HG02623 (cell line): ENCODE measurements around the gene MS4A3.
"Not testable (repeated sequence)": the region's sequence is repeated elsewhere in the genome, so short reads cannot be mapped to it uniquely, and the experiment has no call there.

Source experiments
- ATAC-seq: cut with Tn5 transposase; IDR thresholded peaks from one replicate; pipeline ENCODE4 v1.9.1; 2021; ENCODE audit warnings: moderate library complexity; ENCODE audit not compliant: unreplicated experiment

MS4A3 gene

DNA sequence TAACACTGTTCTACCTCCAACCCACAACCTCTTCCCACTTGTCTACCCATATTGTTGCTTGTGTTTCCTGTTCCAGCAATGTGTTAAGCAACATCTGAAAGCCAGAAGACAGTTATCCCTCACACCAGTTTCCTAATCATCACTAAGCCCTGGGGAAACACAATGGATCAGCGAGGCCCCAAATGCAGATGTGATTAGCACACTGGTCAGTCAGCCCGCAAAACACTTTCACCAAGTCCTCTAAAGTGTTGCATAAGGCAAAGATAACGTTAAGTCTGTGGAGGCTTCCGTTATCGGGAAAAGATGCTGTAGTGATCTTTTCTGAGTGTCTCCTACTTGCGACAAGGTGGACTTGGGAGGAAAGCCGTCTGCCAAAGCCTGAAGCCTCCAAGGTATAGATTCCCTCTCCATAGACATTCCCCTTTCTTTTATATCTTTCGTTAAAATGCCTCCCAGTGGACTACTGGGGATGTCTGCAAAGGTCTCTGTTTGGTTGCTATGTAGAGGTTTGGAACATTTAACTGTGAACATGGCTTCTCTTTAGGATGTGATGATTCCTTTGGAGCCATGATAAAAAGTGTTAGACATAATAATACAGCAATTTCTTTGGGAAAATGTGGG, at the start of gene MS4A3:
Gene MS4A3 (plus strand): TSS at position 317 of the 621 bp plus-strand sequence. CDS start 4,496 bp downstream, outside the sequence.
- no peak for ATAC-seq

GRCh38 chr11:60016881-60017280, 39.6 kb upstream of the MS4A3 start, which contains the start of gene OOSP4B:
TSS of gene OOSP4B (plus strand) at chr11:60017181.
- ATAC-seq, result no peak

DNA sequence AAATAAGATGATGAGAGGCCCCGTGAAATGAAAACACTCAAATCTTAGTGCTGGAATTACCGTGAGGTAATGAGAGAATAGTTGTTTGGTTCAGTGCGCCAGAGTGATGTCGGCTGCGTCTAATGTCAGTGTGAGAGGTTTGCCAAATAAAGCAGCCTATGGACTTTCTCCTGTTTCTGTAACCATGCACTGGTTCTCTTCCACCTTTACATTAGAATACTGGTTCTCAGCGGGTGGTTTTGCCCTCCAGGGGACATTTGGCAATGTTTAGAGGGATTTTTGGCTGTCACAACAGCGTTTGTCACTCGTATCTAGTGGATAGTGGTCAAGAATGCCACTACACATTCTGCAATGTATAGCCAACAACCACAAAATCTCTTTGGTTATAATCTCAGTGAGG, 38.4 kb upstream of the MS4A3 start:
- no peak for ATAC-seq

- ATAC-seq, result not testable (repeated sequence)
Measured at GRCh38 chr11:60020376-60020775, 36.1 kb upstream of the MS4A3 start.

DNA sequence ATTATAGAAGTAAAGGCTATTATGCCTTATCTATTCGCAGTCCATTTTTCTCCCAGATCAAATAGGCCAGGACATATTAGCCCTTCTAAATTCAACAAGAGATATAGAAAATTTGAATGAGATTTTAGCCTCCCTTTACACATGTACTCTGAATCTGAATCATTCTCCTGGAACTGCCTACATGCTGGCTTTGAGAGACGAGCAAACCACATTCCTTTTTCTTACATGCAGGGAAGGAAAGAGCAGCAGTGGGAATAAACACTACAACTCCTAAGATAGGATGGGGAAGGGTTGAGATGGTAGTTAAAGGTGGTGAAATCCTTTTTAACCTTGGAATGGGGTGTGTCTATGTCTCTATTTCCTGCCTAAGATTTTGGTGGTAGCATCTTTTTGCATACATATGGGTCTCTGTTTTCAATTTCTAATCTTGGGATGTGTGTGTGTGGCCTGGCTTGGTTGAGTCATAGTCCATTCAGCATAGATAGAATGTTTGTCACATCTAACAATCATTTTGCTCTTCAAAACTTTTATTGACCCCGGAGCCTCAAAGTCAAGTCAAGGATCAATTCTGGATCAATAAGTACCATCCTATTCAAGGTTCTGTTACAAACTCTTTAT, 27.3 kb upstream of the MS4A3 start:
- ATAC-seq, result no peak

GRCh38 chr11:60040109-60040508, 16.4 kb upstream of the MS4A3 start, which contains the start of gene OOSP2:
TSS of gene OOSP2 (plus strand) at chr11:60040409. CDS start at chr11:60040460, 51 bp downstream.
- ATAC-seq, result no peak

DNA sequence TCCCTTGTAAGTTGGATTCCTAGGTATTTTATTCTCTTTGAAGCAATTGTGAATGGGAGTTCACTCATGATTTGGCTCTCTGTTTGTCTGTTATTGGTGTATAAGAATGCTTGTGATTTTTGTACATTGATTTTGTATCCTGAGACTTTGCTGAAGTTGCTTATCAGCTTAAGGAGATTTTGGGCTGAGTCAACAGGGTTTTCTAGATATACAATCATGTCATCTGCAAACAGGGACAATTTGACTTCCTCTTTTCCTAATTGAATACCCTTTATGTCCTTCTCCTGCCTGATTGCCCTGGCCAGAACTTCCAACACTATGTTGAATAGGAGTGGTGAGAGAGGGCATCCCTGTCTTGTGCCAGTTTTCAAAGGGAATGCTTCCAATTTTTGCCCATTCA, 6.0 kb upstream of the MS4A3 start:
- ATAC-seq, result not testable (repeated sequence)

DNA sequence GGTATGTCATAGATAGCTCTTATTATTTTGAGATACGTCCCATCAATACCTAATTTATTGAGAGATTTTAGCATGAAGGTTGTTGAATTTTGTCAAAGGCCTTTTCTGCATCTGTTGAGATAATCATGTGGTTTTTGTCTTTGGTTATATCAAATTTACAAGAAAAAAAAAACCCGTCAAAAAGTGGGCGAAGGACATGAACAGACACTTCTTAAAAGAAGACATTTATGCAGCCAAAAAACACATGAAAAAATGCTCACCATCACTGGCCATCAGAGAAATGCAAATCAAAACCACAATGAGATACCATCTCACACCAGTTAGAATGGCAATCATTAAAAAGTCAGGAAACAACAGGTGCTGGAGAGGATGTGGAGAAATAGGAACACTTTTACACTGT, 5.6 kb upstream of the MS4A3 start:
- ATAC-seq, result not testable (repeated sequence)

DNA sequence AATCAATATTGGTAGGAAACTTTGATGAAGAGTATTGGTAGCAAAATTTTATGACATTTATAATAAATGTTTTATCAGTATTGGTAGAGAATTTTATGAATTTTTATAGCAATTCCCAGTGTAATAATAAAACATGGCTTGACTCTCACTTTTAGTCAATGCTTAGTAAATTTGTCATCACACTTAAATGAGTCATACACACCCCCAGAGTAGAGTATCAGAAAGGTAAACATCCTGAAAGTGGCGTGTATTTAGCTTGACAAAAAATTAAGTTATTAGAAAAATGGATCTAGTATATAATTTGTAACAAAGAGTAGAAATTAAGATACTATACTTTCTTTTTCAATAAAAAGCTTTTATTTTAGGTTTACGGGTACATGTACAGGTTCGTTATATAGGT, 2.6 kb downstream of the MS4A3 start:
- ATAC-seq, result no peak

DNA sequence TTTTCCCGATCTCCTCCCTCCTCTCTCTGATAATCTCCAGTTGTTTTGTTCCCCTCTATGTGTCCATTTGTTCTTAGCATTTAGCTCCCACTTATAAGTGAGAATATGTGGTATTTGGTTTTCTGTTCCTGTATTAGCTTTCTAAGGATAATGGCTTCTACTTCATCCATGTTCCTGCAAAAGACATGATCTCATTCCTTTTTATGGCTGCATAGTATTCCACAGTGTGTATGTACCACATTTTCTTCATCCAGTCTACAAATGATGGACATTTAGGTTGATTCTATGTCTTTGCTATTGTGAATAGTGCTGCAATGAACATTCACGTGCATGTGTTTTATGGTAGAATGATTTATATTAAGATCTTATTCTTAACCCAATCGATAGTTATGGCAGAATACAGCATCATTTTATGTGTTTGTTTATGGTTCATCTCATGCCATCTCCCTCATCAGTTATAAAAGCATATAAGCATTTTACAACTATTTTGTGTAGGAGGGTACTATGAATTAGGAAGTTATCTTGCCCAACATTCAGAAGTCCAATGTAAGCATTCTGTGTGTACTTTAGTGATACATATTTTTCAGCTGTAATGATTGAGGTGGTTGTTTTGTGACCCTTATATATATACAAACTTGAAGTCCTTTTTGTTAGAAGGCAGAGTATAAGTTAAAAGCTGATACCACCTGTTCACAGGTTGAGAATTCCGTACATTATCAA, 3.2 kb downstream of the MS4A3 start:
- ATAC-seq, result no peak

DNA sequence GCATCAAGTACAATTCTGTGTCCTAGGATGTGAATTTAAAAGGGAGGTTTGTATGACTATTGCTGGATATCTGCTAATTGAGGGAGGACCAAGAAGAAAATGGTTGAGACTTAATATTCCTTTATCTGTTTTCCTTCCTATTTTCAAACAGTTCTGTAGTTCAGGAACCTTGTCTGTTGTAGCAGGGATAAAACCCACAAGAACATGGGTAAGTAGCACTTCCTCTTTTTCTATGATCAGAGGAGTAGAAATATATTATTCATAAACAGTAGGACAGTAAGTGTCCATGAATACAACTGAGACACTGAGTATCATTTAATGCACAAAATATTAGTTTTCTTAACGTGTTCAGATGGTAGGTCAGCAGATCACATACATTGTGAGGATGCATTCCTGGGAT, 7.6 kb downstream of the MS4A3 start:
- ATAC-seq, result no peak

DNA sequence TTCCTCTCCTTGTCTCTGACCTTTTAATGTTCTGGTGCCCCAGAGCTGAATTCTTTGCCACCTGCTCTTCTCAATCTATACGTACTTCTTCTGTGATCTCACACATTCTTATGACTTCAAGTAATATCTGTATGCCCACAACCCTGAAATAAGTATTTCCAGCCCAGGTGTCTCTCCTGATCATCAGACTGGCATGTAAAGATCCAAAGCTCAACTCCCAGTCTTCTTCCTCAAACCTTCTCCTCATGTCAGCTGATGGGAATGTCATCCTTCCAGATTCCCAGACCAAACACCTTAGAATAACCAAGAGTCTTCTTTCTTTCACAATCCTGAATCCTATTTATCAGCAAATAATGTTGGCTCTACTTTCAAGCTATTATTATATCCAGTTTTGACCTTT, 9.3 kb downstream of the MS4A3 start:
- ATAC-seq, result no peak

GRCh38 chr11:60069450-60069849, 13.0 kb downstream of the MS4A3 start:
- ATAC-seq, result no peak

DNA sequence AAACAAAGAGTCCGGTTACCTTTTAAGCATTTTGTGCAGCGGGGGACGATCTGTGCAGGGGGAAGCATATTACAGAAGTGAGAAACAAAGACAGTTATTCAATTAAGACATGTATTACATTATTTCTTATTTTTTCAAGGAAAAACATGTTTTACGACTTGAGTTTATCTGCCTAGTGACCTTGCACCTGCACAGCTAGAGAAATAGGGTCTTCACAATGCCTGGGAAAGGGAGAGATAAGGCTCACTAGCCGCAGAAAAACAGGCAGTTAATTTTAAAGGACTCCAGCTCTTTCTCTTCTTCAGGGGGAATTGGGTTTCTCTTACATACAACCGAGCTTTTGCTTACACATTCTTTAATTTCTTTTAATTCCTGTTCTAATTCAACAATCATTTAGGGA, 15.2 kb downstream of the MS4A3 start:
- not testable (repeated sequence) for ATAC-seq

GRCh38 chr11:60077216-60077817, 20.9 kb downstream of the MS4A3 start:
- ATAC-seq, result no peak

DNA sequence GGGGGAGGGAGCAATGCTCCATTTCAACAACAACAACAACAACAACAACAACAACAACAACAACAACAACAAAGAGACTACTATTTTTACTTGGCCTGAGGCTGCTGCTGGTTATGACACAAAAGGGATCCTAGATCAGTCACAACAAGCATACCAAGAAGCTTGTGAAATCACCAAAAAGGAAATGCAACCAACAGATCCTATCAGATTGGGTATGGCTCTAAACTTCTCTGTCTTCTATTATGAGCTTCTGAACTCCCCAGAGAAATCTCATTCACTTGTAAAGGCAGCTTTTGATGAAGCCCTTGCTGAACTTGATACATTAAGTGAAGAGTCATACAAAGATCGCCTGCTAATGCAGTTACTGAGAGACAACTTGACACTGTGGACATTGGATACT, 21.5 kb downstream of the MS4A3 start:
- ATAC-seq, result no peak

DNA sequence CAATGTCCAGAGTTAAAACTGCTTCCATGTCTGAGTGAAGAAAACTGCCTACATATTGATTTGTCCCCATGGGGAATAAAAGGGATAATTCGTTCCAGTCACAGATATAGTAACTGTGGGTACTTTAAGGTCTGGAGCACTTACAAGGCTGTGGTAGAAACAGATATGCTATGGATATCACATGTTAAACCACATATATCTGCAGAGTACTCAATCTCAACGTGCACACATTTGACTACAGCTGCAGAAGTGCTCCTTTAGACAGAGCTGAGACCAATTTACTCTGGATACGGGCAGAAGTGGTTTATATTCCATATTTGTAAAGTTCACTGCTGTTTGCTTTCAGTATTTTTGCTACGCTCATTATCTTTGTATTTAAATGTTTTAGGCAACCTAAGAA, 22.3 kb downstream of the MS4A3 start:
- ATAC-seq, result no peak

DNA sequence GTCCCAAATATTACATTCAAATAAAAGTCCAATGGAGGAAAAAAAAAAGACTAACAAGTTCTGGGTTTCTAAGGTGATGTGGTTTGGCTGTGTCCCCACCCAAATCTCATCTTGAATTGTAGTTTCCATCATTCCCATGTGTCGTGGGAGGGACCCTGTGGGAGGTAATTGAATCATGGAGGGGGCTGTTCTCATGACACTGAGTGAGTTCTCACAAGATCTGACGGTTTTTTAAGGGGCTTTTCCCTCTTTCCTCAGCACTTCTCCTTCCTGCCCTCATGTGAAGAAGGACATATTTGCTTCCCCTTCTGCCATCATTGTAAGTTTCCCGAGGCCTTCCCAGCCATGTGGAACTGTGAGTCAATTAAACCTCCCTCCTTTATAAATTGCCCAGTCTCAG, 24.1 kb downstream of the MS4A3 start:
- no peak for ATAC-seq

DNA sequence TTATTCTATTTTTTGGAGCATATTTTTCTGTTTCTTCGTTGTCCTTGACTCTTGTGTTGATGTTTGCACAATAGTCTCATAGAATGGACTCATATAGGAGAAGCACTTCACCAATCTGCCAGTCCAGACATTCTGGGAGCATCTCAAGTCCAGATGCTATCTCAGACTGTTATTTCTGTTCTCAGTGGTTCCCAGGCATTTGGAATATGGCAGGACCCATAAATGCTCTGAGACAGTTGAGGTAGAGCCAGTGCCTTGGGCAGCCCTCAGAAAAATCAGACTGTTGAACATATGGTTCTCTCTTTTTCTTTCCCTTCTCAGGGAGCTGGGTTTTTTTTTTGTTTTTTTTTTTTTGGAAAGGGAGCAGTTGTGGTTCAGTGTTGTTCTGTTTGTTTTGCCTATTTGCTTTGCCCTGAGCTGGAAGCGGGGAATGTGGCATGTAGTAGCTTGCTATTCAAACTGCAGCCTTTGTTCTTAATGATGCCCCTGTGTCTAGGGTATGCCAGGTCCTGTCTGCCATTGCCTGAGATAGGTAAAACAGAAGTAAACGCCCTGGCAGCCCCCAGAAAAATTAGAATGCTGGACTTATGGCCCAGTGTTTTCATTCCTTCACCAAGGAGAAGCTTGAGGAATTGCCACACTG, 28.3 kb downstream of the MS4A3 start:
- ATAC-seq, result no peak

DNA sequence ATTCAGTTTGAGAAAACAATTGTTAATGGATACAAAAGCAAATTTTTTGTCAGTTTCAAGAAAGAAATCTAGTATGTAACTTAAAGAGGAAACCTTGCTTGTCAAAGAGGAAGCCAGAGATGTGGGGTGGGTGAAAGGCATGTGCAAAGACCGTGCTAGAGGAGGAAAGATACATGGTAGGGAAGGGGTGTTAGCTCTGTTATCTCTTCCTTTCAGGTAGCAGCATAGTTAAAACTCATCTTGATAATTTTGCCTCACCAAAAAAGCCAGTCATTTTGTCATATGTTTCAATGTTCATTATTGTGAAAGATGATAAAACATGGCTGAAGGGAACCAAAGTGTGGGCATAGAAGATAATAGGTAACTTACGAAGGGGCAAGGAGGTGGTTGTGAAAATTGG, 29.4 kb downstream of the MS4A3 start:
- ATAC-seq, result no peak

DNA sequence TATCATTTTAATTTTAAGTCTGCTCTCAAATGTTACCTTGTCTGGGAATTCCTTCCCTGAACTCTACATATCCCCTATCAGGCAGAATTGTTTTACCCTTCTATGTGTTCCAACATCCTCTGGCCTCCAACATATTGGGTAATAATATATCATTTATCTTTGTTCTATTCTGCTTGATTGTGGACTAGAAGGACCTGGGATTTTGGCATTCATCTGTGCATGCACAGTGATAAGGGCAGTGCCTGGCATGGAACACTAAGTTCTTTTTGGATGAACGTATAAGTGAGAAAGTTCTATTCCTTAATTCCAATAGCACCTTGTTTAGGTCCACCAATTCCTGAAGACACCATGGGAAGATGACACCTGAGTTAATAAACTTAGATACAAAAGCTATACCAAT, 30.8 kb downstream of the MS4A3 start:
- ATAC-seq, result no peak
